Thyroid gland (tissue), 4 donors: ENCODE measurements around the gene RAX.

Experiments
- CTCF ChIP-seq, 6 experiments: fragments of 200-600 bp in 3 of 6; fragments of 450-650 bp in 3 of 6; sonication (generic) in 3 of 6; IDR thresholded peaks; one replicate each; pipeline ENCODE4 v1.5.1; 2016 to 2019; ENCODE audit warnings: antibody characterized with exemption in 6 of 6, mild to moderate bottlenecking in 2 of 6, inconsistent platforms in 1 of 6, moderate library complexity in 1 of 6
- POLR2A ChIP-seq, 2 donors: fragments of 450-650 bp; IDR thresholded peaks; one replicate each; pipeline ENCODE4 v1.6.1; 2017; ENCODE audit warnings: antibody characterized with exemption in 2 of 2, mild to moderate bottlenecking in 2 of 2, moderate library complexity in 1 of 2

DNA sequence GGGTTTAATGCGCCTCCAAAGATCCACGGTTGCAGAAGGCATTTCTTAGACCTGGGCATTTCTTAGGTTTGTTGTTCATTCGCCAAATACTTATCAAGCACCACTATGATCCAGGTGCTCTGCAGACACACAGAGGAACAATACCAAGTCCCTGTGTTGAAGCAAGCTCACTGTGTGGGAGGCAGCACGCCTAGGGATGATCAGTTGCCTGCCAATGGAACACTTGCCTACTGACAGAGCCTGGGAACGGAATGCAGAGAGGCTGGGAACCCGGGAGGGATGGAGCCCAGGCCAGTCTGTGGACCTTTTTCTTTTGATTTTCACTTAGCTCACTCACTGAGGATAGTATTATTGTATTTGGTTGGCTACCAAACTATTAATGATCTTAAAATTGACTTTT lies 55.2 kb downstream of the RAX start:
- no peak for TF ChIP-seq CTCF (IDR thresholded peaks at IDR 0.05)
- no peak for TF ChIP-seq POLR2A (IDR thresholded peaks at IDR 0.05)
